ENCODE results near the gene PDK2.

The PDK2 gene

DNA sequence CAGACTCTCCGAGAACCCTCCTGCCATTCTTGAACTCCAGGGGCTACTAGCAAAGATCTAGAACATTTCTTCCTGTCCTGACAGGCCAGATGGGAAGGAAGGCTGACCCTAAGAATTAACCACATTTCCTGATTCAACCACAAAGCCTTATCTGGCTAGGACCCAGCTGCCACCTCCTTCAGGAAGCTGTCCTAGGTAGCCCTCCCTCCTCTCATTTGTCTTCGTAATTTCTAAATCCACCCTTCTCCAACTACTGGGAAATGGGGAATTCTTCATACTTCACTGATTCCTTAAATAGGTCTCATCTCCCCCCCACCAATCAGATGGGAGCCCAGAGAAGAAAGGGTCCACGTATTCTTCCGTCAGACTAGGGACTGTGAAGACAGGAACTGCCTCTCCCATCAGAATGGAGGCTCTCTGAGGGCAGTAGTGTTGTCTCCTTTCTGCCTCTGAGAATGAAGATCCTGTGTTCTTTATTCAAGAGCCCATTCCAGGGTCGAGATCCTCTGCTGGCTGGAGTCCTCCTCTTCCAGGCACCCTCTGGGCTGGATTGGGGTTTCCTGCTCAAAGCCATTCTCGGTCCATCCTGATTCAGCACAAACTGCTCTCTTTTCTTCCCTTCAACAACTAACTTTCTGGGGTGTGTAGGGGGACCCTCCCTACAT lies 32.7 kb downstream of the PDK2 start:
- no peak for ATAC-seq (replicated peaks)
- Mint-ChIP-seq H3K4me1 (ENCODE audit: low read depth in 2 of 2) (peaks cover 22 to 24% of the 10 kb centered on the region in 2 donors), H3K27me3 (peaks cover 14 to 27% of the 10 kb centered on the region in 2 donors), H3K9me3 (no peaks in the 10 kb centered on the region), H3K36me3 (ENCODE audit: insufficient read depth) (peaks cover 23% of the 10 kb centered on the region), H3K27ac (no peak overlapping the region), H3K4me3 (no peak overlapping the region)
- no peak for DNase-seq

DNA sequence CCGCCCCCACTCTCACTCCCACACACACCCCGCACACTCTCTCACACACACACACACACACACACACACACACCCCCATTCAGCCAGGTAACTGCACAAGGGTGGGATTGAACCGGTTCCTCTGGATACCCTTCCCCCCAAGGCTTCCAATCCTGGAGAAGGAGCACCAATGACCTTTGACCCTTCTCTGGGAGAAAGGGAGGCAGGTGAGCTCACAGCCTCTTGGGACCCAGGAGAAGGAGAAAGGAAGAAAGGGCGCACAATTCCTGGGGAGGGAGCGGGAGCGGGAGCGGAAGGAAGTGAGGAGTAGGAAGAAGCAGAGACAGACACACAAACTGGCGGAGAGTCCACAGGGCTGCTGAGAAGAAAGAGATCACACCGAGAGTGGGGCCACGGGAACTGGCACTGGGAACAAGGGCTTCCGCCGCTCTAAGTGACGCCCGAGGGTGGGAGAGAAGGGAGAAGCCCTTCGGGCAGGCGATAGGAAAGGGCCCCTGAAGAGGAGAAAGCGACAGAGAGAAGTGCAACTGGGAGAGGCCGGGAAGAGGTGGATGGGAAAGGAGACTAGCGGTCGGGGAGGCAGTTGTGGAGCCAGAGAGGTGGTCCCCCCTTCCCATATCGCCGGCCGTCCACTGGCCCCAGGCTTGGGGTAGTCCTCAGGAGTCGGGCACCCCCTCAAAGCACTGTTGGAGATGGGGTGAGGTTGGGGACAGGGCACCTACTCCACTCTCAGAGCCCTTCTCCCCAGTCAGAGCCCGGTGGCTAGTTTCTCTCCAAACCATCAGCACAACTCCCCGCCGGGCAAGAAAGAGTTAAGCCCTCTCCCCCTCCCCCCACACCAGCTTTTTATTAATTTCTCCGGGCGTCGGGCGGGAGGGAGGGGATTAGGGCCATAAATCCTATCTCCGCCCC lies 33.5 kb downstream of the PDK2 start:
- DNase-seq (no peak), ATAC-seq (replicated peaks) (no peak)
- Mint-ChIP-seq H3K27ac (peak overlapping the region; percentile 68 to 81), H3K9me3 (no peaks in the 10 kb centered on the region), H3K36me3 (ENCODE audit: insufficient read depth) (peaks cover 24% of the 10 kb centered on the region), H3K4me3 (peak overlapping the region; percentile 73 to 81), H3K4me1 (ENCODE audit: low read depth in 2 of 2) (peaks cover 22 to 24% of the 10 kb centered on the region in 2 donors), H3K27me3 (peaks cover 14 to 24% of the 10 kb centered on the region in 2 donors)

DNA sequence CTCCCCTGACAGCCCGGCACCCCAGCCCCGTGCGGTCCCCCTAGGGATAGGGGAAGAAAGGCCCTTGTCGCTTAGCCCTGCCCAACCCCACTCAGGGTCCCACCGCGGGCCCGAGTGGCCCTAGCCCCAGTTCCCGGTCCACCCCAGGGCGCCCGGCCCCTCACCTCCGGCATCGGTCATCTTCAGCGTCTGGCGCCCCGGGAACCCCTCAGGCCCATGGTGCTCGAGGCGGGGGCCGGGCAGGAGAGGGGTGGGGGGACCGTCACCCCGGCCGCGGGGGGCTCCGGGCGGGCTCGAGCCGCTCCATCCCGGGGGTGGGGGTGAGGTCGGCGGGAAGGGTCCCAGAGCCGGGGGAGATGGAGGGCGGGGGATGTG lies 34.2 kb downstream of the PDK2 start:
- H3K27me3 Mint-ChIP-seq = peaks cover 14 to 24% of the 10 kb centered on the region in 2 donors
- peak; percentile 4 for ATAC-seq (replicated peaks)

DNA sequence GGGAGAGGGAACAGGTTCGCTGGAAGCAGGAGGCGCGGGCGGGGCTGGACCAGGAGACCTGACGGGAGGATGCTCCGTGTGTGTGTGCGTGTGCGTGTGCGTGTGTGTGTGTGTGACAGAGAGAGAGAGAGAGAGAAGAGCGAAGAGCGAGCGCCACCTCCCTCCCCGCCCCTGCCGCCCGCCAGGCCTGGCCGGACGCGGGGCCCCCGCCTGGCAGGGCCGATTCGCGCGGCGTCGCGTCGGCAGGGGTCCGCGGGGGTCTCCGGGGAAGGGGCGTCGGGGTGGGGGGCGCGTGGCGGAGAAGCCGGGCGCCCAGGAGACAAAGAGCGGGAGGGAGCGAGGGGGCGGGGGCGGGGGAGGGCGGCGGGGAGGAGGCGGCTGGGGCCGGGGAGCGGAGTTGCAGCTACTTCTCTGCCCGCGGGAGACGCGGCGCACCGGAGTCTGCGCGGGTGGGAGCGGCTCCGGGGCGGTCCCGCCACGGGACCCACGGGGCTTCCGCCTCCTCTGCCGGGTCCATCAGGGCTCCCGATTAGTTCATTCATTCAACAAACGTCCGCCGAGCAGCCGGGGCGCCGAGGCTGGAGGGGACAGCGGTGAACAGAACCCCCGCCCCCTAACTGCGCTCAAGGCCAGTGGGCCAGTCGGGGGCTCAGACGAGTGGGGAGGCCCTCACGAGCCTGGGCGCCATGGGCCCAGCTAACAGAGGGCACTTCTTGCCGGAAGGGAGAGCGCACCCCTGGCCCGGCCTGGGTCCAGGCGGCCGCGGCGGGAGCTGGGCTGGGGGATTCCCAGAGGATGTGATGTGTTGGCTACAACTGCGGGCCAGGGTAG lies 34.8 kb downstream of the PDK2 start, which contains the start of gene SAMD14:
Gene SAMD14, minus strand, starts transcription at position 433 of the 831 bp plus-strand sequence. CDS start 5,201 bp downstream, outside the sequence.
- ATAC-seq (replicated peaks) (peak; percentile 79), DNase-seq (peak; percentile 41 to 48 (median 44))
- Mint-ChIP-seq H3K4me3 (peak within 1 kb of the TSS; percentile 73 to 81), H3K27ac (peak within 1 kb of the TSS; percentile 68 to 81), H3K9me3 (no peaks in the 10 kb centered on the region), H3K4me1 (ENCODE audit: low read depth in 2 of 2) (peaks cover 22 to 24% of the 10 kb centered on the region in 2 donors), H3K36me3 (ENCODE audit: insufficient read depth) (peaks cover 28% of the 10 kb centered on the region), H3K27me3 (peaks cover 14 to 24% of the 10 kb centered on the region in 2 donors)

More for the DNA sequence above, 34.2 kb downstream of the PDK2 start:
- Mint-ChIP-seq H3K9me3 (no peaks in the 10 kb centered on the region), H3K27ac (peak overlapping the region; percentile 62 to 81), H3K4me3 (peak overlapping the region; percentile 73 to 81), H3K36me3 (ENCODE audit: insufficient read depth) (peaks cover 28% of the 10 kb centered on the region), H3K4me1 (ENCODE audit: low read depth in 2 of 2) (peaks cover 22 to 24% of the 10 kb centered on the region in 2 donors)
- DNase-seq = no peak

DNA sequence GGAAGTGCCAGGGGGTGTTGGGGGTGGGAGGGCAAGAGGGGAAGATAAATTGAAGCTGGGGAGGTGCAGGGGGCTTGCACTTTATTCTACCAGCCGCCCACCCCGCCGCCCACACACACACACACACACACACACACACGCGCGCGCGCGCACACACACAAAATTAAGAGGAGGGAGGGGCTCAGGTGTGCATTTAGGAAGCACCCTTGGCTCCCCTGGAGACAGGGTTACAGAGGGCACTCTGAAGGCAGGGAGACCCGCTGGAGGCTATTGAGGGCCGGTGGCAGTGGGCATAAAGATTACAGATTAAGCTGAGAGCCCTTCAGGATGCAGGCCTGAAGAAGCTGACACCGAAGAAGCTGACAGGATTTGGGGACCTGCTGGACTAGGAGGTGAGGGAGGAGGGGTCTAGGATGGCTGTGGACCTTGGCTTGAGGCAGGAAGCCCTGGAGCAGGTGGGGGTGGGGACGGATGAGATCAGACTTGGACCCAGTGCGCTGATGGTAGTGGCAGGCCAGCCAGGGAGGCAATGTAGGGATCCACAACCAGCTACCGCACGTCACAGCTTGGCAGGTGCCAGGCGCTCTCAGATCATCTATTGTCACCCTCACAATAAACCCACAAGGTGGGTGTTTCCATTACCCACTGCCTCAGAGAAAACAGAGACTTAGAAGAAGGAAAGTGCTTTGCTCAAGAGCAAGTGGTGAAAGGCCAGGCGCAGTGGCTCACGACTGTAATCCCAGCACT lies 35.6 kb downstream of the PDK2 start:
- ATAC-seq (replicated peaks) = peak; percentile 13
- H3K4me1 Mint-ChIP-seq (ENCODE audit: low read depth in 2 of 2) = peaks cover 22 to 24% of the 10 kb centered on the region in 2 donors
- peaks cover 32% of the 10 kb centered on the region for H3K36me3 Mint-ChIP-seq (ENCODE audit: insufficient read depth)
- H3K4me3 Mint-ChIP-seq = peak overlapping the region; percentile 55 to 73
- peak overlapping the region; percentile 68 to 81 for H3K27ac Mint-ChIP-seq
- DNase-seq = no peak
- H3K9me3 Mint-ChIP-seq = no peaks in the 10 kb centered on the region
- peaks cover 14 to 24% of the 10 kb centered on the region in 2 donors for H3K27me3 Mint-ChIP-seq

DNA sequence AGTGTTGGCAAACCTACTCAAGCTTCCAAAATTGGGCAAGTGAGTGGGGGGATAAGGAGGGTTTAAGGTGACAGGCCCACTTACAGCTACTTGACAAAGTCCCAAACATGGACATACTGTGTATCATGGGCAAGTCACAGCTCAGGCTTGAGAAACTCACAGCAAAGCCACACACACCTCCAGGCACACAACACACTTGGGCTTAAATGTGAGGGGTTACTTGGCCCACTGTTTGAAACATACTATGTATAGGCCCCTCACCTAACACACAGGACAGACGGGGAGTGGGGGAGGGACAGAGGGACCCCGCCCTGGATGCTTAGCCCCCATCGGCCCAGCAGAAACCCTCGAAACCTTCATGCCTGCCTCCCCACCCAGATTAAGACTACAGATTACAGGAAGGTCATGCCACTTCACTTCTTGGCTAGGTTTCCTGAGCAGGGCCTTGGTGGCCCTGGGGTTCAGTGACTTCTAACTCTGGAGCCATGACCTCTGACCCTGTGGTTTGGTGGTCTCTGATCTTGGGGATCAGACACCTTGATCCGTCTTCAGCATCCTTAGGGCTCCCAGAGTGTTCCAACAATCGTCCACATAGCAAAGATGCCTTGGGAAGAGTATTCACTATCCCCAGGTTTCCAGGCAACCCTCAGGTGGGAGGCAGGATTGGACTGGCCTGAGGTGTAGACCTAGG lies 37.1 kb downstream of the PDK2 start:
- H3K9me3 Mint-ChIP-seq = no peaks in the 10 kb centered on the region
- peaks cover 28 to 31% of the 10 kb centered on the region in 2 donors for H3K4me1 Mint-ChIP-seq (ENCODE audit: low read depth in 2 of 2)
- H3K27ac Mint-ChIP-seq = peak overlapping the region; percentile 63 to 81
- DNase-seq = no peak
- ATAC-seq (replicated peaks) = no peak
- peak overlapping the region in 1 of 2 donors; percentile 73 for H3K4me3 Mint-ChIP-seq
- H3K27me3 Mint-ChIP-seq = peaks cover 14 to 24% of the 10 kb centered on the region in 2 donors
- peaks cover 37% of the 10 kb centered on the region for H3K36me3 Mint-ChIP-seq (ENCODE audit: insufficient read depth)

DNA sequence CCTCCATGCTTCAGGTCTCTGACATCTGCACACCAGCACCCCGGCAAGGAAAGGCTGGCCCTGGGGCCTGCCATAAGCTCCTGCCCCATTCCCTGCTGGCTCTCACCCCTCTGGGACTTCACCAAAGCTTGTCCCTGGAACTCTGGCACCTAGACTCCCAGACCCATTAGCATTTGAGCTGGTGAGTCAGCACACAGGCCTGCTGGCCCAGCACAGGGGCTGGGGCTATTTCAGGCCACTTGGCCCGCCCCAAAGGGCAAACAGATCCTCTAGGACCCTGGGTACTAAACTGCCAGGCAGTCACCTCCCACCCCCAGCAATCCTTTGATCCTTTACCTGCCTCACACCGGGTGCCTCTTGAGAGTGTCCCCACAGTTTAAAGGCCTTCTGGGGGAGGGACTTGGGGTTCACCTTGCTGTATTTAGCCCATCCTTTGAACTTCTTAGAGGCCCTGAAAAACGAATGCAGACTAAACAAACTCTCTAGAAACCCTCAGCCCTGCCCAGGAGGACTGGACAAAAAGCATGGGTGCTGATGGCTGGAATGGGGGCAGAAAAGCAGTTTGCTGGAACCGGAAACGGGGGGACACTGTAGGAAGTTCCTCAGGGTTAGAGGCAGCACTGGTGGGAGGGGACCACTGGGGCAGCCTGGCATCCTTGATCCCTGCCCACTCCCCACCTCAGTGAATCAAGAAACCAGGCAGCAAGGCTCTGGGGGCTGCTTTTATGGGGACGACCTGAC lies 38.0 kb downstream of the PDK2 start:
- H3K4me3 Mint-ChIP-seq = no peak overlapping the region
- peaks cover 31 to 34% of the 10 kb centered on the region in 2 donors for H3K4me1 Mint-ChIP-seq (ENCODE audit: low read depth in 2 of 2)
- H3K36me3 Mint-ChIP-seq (ENCODE audit: insufficient read depth) = peaks cover 46% of the 10 kb centered on the region
- ATAC-seq (replicated peaks) (no peak), DNase-seq (no peak)
- H3K27me3 Mint-ChIP-seq = peaks cover 8 to 17% of the 10 kb centered on the region in 2 donors
- H3K27ac Mint-ChIP-seq = no peak overlapping the region
- no peaks in the 10 kb centered on the region for H3K9me3 Mint-ChIP-seq

DNA sequence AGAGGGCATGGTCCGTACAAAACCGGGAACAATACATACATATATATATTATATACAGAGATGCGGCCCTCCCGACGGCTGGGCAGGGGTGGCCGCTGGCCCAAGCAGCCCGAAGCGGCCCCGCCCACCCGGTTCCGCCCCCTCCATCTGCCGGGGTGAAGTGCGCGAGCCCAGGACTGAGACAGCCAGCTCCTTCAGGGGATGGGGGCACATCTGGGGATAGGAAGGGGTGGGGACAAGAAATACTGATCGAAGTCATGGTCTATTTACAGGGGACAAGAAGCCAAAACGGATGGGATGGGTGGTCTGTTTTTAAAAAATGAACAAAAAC lies 38.6 kb downstream of the PDK2 start:
- H3K4me3 Mint-ChIP-seq = no peak overlapping the region
- no peak for DNase-seq
- no peak for ATAC-seq (replicated peaks)
- peaks cover 51% of the 10 kb centered on the region for H3K36me3 Mint-ChIP-seq (ENCODE audit: insufficient read depth)
- peaks cover 2 to 11% of the 10 kb centered on the region in 2 donors for H3K27me3 Mint-ChIP-seq
- H3K27ac Mint-ChIP-seq = peak overlapping the region in 1 of 2 donors; percentile 44
- peaks cover 28 to 30% of the 10 kb centered on the region in 2 donors for H3K4me1 Mint-ChIP-seq (ENCODE audit: low read depth in 2 of 2)
- H3K9me3 Mint-ChIP-seq = no peaks in the 10 kb centered on the region

DNA sequence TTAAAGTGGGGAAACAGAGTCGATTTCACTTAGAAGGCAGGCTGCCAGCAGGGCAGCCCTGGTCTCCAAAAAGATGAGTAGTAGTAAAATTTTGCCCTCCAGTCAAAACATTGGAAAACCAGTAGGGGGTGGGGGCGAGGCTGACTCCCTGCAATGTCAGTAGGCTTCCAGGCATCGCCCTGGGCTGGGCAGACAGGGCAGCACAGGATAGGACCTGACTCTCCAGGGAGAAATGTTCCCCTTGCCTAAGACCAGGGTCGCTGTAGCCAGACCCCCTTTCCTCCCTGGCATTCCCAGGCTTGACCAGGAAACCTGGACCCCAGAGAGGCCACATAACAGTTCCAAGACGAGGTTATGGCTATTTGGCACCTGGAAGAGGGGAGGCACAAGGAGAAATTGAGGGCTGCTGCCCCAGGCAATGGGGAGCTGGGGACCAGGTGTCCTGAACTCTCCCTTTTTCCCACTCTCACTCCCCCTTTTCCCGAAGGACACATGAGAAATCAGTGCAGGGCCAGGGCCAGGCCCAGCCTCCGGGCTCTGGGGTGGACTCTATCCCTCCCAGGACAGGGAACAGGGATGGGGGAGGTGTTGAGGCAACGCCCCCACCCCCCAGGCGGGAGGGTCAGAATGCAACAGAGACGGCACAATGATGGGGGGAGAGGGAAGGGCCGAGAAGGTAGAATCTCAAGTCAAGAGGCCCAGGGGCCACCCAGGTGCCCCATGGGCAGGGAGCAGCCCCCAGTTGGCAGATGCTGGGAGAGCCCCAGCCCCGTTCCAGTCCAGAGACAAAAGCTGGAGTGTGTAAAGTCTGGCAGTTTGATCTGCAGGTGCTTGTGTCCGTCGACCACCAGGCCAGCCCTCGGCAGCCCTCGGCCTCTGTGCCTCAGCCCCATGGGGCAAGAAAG lies 39.3 kb downstream of the PDK2 start:
- no peak for ATAC-seq (replicated peaks)
- Mint-ChIP-seq H3K36me3 (ENCODE audit: insufficient read depth) (peaks cover 55% of the 10 kb centered on the region), H3K4me3 (no peak overlapping the region), H3K27ac (peak overlapping the region in 1 of 2 donors; percentile 44), H3K4me1 (ENCODE audit: low read depth in 2 of 2) (peaks cover 26 to 28% of the 10 kb centered on the region in 2 donors), H3K9me3 (no peaks in the 10 kb centered on the region), H3K27me3 (peaks cover 0 to 6% of the 10 kb centered on the region in 2 donors)
- DNase-seq = no peak

DNA sequence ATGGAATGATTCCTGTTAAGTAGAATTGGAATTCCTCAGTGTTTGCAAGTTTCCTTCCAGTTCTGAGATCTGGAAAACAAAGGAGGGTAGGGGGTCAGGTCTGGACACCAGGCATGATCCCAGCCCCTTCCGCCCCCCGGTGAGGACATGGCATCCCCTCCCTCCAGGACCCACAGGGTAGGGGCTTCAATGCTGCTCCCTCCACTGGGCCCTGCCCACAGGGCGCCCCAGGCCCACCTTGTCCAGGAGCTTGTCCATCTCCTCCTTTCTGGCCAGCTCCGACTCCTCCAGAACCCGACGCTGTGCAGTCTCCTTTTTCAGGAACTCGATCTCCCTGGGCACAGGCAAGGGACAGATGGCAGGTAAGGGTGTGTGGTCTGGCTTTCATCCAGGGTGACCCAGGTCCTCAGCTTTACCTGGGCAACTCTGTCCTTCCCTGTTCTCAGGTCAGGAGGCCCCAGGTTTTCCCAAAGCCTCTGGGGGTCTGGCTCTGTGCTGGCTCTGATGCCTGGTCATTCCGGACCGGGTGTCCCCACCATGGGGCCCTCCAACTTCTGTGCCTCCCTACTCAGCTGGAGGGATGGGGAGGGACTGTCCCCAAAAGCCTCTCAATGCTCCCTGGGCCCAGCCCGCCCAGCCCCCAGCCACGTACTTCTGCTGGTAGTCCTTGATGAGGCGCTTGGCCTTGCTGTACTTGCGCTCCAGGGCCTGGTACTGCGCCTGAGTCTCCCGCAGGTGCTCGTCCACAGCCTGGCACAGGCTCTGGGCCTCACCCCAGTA lies 40.4 kb downstream of the PDK2 start:
- no peak for ATAC-seq (replicated peaks)
- no peak overlapping the region for H3K4me3 Mint-ChIP-seq
- H3K36me3 Mint-ChIP-seq (ENCODE audit: insufficient read depth) = peaks cover 59% of the 10 kb centered on the region
- H3K9me3 Mint-ChIP-seq = no peaks in the 10 kb centered on the region
- H3K27ac Mint-ChIP-seq = peak overlapping the region in 1 of 2 donors; percentile 32
- peaks cover 0 to 5% of the 10 kb centered on the region in 2 donors for H3K27me3 Mint-ChIP-seq
- DNase-seq = no peak
- H3K4me1 Mint-ChIP-seq (ENCODE audit: low read depth in 2 of 2) = peaks cover 36 to 37% of the 10 kb centered on the region in 2 donors
